ENCODE measurements around the gene PLXNA4.

The PLXNA4 gene

DNA sequence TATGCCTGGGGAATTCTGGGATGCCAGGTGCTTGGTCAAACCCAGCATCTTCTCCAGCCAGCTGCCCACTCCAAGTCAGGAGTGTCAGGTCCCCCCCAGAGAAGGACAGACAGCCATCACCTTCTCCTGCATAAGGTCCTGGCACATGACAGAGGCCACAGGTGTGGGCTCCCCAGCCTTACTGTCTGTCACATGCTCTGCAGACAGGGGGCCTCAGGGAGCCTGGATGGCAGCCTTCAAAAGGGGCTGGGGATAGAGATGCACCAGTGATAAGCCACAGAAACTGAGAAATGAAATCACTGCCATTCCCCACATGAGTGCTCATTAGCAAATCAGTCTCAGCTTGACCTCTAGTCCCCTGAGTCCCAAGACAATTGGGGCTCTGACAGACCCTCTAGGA is 72.9 kb downstream of the PLXNA4 start:
- TF ChIP-seq ARNT (IDR thresholded peaks at IDR 0.05), result no peak
- TF ChIP-seq HDGF (IDR thresholded peaks at IDR 0.05; ENCODE audit: borderline replicate concordance), result no peak
- TF ChIP-seq CTBP1 (IDR thresholded peaks at IDR 0.05; ENCODE audit: borderline replicate concordance), result no peak
- TF ChIP-seq ELF4 (IDR thresholded peaks at IDR 0.05), result no peak
- TF ChIP-seq, protein P1, sequence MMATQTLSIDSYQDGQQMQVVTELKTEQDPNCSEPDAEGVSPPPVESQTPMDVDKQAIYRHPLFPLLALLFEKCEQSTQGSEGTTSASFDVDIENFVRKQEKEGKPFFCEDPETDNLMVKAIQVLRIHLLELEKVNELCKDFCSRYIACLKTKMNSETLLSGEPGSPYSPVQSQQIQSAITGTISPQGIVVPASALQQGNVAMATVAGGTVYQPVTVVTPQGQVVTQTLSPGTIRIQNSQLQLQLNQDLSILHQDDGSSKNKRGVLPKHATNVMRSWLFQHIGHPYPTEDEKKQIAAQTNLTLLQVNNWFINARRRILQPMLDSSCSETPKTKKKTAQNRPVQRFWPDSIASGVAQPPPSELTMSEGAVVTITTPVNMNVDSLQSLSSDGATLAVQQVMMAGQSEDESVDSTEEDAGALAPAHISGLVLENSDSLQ (IDR thresholded peaks at IDR 0.05), result no peak
- TF ChIP-seq TARDBP (IDR thresholded peaks at IDR 0.05), result no peak
- no peak for TF ChIP-seq LEF1 (IDR thresholded peaks at IDR 0.05; ENCODE audit: borderline replicate concordance)
- TF ChIP-seq FOXK2 (IDR thresholded peaks at IDR 0.05), result no peak
- no peak for TF ChIP-seq FOXM1 (IDR thresholded peaks at IDR 0.05; ENCODE audit: borderline replicate concordance)
- no peak for TF ChIP-seq NFRKB (IDR thresholded peaks at IDR 0.05)
- TF ChIP-seq ZNF384 (IDR thresholded peaks at IDR 0.05), result no peak
- no peak for TF ChIP-seq SUZ12 (IDR thresholded peaks at IDR 0.05)
- no peak for TF ChIP-seq BHLHE40 (IDR thresholded peaks at IDR 0.05; ENCODE audit: borderline replicate concordance)
- TF ChIP-seq L3MBTL2 (conservative IDR thresholded peaks at IDR 0.05), result no peak
- POLR2A ChIA-PET, result no interaction called here
- CTCF ChIA-PET, result no interaction called here
- no peak for DNase-seq (ENCODE audit: extremely low spot score)

DNA sequence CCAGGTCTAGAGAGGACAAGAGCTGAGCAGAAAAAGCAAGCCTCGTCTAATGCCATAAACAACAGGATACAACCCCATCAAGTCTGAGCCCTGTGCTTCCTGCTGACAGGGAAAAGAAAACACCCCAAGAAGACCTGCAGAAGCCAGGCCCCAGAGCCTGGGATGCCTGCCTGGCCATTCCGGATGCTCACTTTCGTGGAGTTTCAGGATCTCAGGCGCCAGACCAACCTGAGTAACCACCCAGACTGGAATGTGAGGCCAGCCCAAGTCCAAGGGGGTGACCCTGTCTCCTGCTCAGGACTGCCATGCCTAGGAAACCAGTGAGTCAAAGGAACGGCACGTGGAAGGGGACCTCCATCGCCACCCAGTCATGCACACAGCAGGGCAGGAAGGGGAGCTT is 74.3 kb downstream of the PLXNA4 start:
- no peak for DNase-seq (ENCODE audit: extremely low spot score)
- ChIA-PET POLR2A (no interaction called here), CTCF (no interaction called here)
- TF ChIP-seq SP1 (IDR thresholded peaks at IDR 0.05) (no peak), ZNF384 (IDR thresholded peaks at IDR 0.05) (no peak), CTBP1 (IDR thresholded peaks at IDR 0.05; ENCODE audit: borderline replicate concordance) (no peak), TARDBP (IDR thresholded peaks at IDR 0.05) (no peak), NFRKB (IDR thresholded peaks at IDR 0.05) (no peak), ARNT (IDR thresholded peaks at IDR 0.05) (no peak), HDGF (IDR thresholded peaks at IDR 0.05; ENCODE audit: borderline replicate concordance) (no peak), LEF1 (IDR thresholded peaks at IDR 0.05; ENCODE audit: borderline replicate concordance) (no peak), FOXM1 (IDR thresholded peaks at IDR 0.05; ENCODE audit: borderline replicate concordance) (no peak)
- TF ChIP-seq, protein P1 (IDR thresholded peaks at IDR 0.05), result no peak

DNA sequence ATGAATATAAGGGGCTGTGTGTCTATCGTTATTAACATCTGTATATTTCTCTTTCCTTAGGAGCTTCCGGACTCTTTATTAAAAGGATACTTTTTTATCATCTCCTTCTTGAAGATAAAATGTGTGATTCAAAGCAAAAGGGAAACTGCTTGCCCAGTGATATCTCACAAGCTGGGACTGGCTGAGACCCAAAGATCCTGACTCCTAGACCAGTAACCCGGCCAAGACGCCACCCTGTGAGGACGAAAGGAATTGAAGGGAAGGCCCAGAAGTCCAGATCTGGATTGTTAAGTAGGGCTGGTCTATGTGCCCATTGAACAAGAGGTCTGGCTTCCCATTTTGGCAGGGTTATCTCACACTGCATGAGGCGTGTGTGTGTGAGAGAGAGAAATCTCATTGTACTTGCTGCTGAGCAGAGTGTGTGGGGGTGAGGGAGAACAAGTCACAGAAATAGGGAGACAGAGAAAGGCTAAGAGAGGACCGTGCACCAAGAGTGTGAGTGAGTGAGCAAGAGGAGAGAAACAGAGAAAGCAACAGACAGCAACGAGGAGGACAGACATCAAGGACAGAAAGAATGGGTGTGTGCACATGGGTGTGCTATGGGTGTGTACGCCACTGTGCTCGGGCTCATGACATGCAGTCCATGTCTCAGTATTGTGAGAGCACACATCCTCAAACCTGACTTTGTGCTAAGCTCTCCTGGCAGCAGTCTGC is 75.4 kb downstream of the PLXNA4 start:
- ChIA-PET CTCF (interaction anchor here (0.6 to 0.7 kb wide), 2 partner anchors 19 to 381 kb away, joined by 3 read pairs; no protein-coding TSS in a partner anchor), POLR2A (no interaction called here)
- TF ChIP-seq FOXA1 (IDR thresholded peaks at IDR 0.05) (no peak), HDGF (IDR thresholded peaks at IDR 0.05; ENCODE audit: borderline replicate concordance) (no peak), SUZ12 (IDR thresholded peaks at IDR 0.05) (no peak), BHLHE40 (IDR thresholded peaks at IDR 0.05; ENCODE audit: borderline replicate concordance) (no peak), TARDBP (IDR thresholded peaks at IDR 0.05) (no peak), L3MBTL2 (conservative IDR thresholded peaks at IDR 0.05) (no peak), CTBP1 (IDR thresholded peaks at IDR 0.05; ENCODE audit: borderline replicate concordance) (no peak), LEF1 (IDR thresholded peaks at IDR 0.05; ENCODE audit: borderline replicate concordance) (no peak), NFRKB (IDR thresholded peaks at IDR 0.05) (no peak), ELF4 (IDR thresholded peaks at IDR 0.05) (no peak)
- TF ChIP-seq, protein P1 (IDR thresholded peaks at IDR 0.05), result no peak
- peak; percentile 20 for DNase-seq (ENCODE audit: extremely low spot score)

DNA sequence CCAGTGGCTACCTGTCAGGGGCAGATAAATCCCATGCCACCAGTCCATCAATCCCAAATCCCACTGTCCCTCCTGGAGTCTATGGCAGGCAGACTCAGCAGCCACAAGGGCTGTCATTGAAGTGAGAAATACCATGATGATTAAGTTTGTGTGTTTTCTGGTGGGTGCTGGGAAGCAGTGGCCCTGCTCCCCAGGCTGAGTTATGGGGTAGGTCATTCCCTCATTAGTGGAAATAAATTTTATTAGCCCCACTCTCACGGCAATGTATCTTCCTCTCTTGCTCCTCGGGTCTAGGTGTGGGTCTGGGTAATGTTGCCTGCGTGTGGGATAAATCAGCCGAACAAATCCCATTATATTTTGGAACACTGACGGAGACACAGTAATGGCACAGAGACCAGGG is 76.8 kb downstream of the PLXNA4 start:
- DNase-seq (ENCODE audit: extremely low spot score), result no peak
- TF ChIP-seq ARNT (IDR thresholded peaks at IDR 0.05) (no peak), SUZ12 (IDR thresholded peaks at IDR 0.05) (no peak), ZNF384 (IDR thresholded peaks at IDR 0.05) (no peak), ELF4 (IDR thresholded peaks at IDR 0.05) (no peak), CTBP1 (IDR thresholded peaks at IDR 0.05; ENCODE audit: borderline replicate concordance) (no peak), SP1 (IDR thresholded peaks at IDR 0.05) (no peak), BHLHE40 (IDR thresholded peaks at IDR 0.05; ENCODE audit: borderline replicate concordance) (no peak), L3MBTL2 (conservative IDR thresholded peaks at IDR 0.05) (no peak), NFRKB (IDR thresholded peaks at IDR 0.05) (no peak), FOXM1 (IDR thresholded peaks at IDR 0.05; ENCODE audit: borderline replicate concordance) (no peak), TARDBP (IDR thresholded peaks at IDR 0.05) (no peak), FOXK2 (IDR thresholded peaks at IDR 0.05) (no peak), HDGF (IDR thresholded peaks at IDR 0.05; ENCODE audit: borderline replicate concordance) (no peak), LEF1 (IDR thresholded peaks at IDR 0.05; ENCODE audit: borderline replicate concordance) (no peak), FOXA1 (IDR thresholded peaks at IDR 0.05) (no peak)
- TF ChIP-seq, protein P1 (IDR thresholded peaks at IDR 0.05), result no peak
- ChIA-PET POLR2A (no interaction called here), CTCF (no interaction called here)

DNA sequence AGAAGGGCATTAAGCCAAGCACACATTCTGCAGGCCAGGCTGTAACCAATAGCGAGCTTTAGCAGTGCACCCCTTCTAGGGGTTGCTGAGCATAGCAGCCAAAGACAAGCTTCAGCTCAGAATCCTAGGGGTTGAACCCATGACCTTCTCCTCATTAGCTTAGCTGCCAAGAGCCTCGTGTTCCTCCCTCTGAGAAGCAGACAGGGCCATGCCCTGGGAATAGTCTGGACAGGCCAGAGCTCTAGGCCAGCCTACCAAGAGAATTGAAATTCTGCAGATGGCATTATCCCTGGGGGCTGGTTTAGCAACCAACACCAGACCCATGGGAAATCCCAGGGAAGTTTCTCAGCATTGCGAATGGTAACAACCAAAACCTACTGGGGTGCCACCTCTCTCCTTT is 77.2 kb downstream of the PLXNA4 start:
- POLR2A ChIA-PET, result no interaction called here

More for the DNA sequence above, 77.2 kb downstream of the PLXNA4 start:
- TF ChIP-seq SUZ12 (IDR thresholded peaks at IDR 0.05) (no peak), L3MBTL2 (conservative IDR thresholded peaks at IDR 0.05) (no peak), FOXK2 (IDR thresholded peaks at IDR 0.05) (no peak), SP1 (IDR thresholded peaks at IDR 0.05) (no peak), ZNF384 (IDR thresholded peaks at IDR 0.05) (no peak), HDGF (IDR thresholded peaks at IDR 0.05; ENCODE audit: borderline replicate concordance) (no peak), BHLHE40 (IDR thresholded peaks at IDR 0.05; ENCODE audit: borderline replicate concordance) (no peak), ARNT (IDR thresholded peaks at IDR 0.05) (no peak), LEF1 (IDR thresholded peaks at IDR 0.05; ENCODE audit: borderline replicate concordance) (no peak), CTBP1 (IDR thresholded peaks at IDR 0.05; ENCODE audit: borderline replicate concordance) (no peak), FOXA1 (IDR thresholded peaks at IDR 0.05) (no peak), ELF4 (IDR thresholded peaks at IDR 0.05) (no peak), NFRKB (IDR thresholded peaks at IDR 0.05) (no peak), TARDBP (IDR thresholded peaks at IDR 0.05) (no peak), FOXM1 (IDR thresholded peaks at IDR 0.05; ENCODE audit: borderline replicate concordance) (no peak)
- TF ChIP-seq, protein P1 (IDR thresholded peaks at IDR 0.05), result no peak
- no peak for DNase-seq (ENCODE audit: extremely low spot score)
- CTCF ChIA-PET, result no interaction called here
